Measurements from ENCODE around the gene GRK4.

The GRK4 gene

GRCh38 chr4:3074846-3075651 is 111.7 kb downstream of the GRK4 start:
- peak; percentile 39 to 57 for DNase-seq

DNA sequence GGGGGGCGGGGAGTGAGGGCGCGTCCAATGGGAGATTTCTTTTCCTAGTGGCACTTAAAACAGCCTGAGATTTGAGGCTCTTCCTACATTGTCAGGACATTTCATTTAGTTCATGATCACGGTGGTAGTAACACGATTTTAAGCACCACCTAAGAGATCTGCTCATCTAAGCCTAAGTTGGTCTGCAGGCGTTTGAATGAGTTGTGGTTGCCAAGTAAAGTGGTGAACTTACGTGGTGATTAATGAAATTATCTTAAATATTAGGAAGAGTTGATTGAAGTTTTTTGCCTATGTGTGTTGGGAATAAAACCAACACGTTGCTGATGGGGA is 112.2 kb downstream of the GRK4 start:
- no peak for DNase-seq

GRCh38 chr4:3077796-3078195 is 114.4 kb downstream of the GRK4 start:
- DNase-seq, result no peak

GRCh38 chr4:3079694-3080123 is 116.3 kb downstream of the GRK4 start:
- DNase-seq, result no peak

DNA sequence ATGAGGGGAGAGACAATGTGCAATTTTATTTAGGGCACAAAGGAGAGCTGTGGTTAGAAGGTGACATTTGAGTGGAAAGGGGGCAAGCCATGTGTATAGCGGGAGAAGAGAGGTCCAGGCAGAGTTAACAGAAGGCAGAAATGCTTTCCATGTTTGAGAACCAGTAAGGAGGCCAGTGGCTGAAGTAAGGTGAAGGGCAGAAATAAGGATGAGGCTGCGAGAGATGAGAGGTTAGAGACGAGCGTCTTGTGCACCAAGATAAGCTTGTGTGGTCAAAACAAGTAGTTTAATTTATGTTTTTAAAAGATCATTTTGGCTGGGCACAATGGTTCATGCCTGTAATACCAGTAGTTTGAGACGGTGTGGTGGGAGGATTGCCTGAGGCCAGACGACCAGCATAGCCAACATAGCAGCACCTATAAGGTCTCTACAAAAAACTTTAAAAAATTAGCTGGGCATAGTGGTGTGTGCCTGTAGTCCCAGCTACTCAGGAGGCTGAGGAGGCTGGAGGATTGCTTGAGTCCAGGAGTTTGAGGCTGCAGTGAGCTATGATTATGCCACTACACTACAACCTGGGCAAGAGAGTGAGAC is 119.6 kb downstream of the GRK4 start:
- DNase-seq, result no peak

DNA sequence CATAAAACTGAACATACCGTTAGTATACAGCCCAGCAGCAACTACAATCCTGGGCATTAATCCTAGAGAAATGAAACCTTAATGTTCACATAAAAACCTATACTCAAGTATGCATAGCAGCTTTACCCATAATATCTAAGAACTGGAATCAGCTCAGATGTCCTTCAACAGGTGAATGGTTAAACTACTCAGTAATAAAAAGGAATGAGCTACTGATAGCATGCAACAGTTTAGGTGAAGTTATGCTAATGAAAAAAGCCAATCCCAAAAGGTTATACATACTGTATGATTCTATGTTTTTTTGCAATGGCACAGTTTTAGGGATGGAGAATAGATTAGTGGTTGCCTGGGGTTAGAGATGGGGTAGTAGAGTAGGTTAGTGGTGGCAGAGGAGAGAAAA is 120.4 kb downstream of the GRK4 start:
- no peak for DNase-seq

GRCh38 chr4:3085948-3086670 is 122.7 kb downstream of the GRK4 start:
- DNase-seq, result no peak

- DNase-seq, result no peak
These were observed 123.9 kb downstream of the GRK4 start for GRCh38 chr4:3087115-3087797.
